Activated CD8-positive, alpha-beta memory T cell treated with anti-CD3 and anti-CD28 coated beads, Interleukin-2, amount 50 U/mL, for 1 hour (primary cell): Measurements from ENCODE around the gene RASA3.
"Not testable (repeated sequence)": the region's sequence is repeated elsewhere in the genome, so short reads cannot be mapped to it uniquely, and the experiment has no call there.

Experiments used
- DNase-seq: peaks from one replicate; pipeline ENCODE4 v3.0.0-alpha.2; 2020; ENCODE audit errors: extremely low read depth

RASA3 gene

DNA sequence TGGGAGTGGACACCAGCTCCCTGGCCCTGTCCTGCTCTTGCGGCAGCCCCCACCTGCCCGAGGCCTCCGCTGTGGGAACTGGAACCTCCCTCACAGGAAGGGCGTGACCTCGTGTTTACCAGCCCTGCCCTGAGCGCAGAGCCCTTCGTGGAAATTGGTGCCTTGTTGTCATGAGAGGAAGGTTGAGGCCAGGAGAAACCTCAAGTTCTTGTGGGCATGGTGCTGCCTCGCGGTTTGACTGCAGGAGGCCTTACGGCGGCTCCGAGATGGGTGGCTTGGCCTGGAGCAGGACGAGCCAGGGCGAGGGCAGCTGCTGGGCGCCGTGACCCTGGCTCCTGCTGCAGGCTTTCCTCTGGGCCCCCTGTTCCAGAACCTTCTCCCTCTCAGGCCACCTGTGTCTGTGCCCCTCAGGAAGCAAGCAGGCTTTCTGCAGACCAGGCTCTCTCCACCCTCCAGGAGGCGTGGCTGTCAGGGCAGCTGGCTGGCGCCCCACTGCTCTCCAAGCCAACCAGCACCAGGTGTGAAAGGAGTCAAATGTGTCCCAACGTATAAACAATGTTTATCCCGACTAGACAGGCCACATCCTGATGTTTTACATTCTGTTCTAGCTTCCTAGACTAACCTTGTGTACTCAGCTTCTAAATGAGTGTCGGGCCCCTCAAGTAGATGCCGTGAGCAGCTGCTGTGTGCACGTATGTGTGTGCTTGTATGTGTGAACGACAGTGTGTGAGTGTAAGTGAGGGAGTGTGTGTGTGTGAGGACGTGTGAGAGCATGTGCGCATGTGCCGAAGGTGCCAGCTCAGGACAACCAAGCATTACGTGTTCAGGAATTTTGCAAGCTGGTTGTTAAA lies 10.4 kb upstream of the RASA3 start:
- peak; percentile 71 for DNase-seq

DNA sequence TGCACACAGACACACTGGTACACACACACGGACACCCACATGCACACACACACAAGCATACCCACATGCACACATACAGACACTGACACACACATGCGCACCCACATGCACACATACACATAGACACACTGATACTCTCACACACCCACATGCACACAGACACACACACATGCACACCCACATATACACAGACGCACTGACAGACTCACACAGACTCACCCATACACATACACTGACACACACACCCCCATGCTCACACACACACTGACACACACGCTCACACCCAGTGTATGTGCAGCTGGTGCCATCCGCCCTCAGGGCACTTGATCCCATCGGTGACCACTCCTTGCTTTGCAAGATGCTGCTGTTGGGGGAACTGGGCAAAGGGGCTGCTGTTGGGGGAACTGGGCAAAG lies 9.7 kb upstream of the RASA3 start:
- no peak for DNase-seq

DNA sequence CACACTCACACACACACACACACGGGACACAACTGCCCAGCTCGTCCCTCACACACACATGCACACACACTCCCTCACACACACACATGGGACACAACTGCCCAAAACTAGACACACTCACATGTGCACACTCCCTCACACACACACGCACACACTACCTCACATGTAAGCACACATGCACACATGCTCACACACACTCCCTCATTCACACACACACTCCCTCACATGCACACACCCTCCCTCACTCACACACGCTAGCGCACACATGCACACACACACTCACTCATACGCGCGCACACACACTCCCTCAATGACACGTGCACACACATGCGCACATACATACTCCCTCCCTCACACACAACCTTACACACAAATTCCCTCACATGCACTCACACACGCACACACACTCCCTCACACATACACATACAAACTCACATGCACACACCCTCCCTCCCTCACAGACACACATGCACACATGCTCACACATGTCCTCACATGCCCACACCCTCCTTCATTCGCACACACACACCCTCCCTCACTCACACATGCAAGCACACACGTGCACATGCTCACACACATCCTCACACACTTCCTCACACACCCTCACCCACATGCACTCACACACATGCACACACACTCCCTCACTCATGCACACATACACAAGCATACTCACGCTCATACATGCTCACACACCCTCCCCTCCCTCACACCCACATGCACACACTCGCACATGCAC lies 9.0 kb upstream of the RASA3 start:
- DNase-seq = no peak

DNA sequence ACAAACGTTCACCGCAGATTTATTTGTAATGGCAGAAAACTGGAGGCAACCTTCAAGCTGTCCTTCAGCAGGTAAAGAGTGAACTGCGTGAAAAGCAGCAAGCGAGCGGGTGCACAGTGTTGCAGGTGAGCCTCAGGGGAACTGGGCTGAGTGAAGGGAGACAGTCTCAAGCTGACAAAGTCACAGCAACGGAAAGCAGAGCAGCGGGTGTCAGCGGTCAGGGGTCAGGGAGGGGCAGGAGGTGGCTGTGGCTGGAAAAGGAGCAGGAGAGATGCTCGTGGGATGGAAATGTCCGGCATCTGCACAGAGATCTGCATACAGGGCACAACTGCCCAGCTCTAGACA lies 8.5 kb upstream of the RASA3 start:
- DNase-seq = no peak

DNA sequence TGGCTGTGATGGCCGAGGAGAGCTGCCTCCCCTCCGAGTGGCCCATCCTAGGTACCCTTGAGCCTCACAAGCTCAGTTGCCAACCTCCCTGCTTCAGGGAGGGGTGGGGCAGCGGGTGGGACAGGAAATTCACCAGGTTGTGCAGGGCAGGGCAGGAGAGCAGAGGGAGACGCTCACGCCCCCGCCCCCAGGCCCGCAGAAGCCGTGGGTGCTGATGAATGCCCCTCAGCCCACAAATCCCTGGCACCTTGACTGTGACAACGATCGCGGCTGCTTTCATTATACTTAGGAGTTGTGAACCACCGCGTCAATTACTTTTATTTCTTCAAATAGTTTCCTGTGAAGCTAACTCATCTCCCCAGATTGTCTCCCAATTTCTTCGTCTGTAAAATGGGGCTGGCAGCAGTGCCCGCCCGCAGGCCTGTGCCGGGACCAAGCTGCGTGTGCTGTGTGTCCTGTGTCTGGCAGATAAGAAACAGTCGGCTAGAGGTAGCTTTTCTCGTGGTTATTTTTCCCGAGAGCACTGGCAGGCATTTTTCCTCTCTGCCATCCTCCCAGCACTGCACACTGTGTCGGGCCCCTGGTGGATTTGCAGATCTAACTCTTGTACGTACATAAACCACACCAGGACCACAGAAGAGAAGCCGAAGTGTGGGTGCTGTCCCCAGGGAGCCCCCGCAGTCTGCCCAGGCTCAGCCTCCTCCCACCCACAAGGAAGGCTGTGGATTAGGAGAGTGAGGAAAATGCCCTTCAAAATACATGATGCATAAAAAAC lies 7.9 kb upstream of the RASA3 start:
- no peak for DNase-seq

DNA sequence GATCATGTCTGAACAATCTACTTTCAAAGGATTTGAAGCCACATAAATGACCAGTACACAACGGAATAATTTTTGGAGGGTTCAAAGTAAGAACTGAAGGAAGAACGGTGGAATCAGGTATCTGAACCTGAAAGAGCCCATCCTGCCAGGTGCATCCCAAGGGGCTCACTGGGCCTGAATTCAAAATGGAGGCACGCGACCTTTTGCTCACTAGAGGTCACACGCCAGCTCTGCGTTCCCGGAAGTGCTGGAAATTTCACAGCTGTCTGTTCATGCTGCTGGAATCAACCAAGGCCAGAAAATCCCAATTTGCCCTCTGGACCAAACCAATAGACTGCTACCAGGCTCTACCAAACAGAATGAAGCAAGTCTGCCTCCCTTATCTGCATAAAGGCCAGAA lies 4.2 kb upstream of the RASA3 start:
- DNase-seq = no peak

DNA sequence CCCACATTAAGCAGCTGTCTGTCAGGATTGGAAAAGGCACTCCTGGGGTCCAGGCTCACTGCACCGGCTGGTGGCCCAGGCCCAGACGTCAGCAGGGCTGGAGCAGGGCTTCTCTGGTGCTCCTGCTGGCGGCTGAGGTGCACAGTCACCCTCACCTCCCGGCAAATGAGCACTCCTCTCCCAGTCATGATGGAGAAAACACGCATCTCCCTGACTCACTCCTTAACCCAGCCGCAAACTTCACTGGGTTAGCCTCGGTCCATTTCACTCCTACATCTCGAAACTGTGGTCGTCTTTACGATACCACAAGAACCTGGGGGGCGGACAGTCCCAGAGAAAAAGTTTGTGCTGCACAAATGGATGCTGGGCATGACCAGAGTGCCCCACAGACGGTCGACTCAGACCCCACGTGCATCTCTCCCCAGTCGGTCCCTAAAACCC lies 3.3 kb upstream of the RASA3 start:
- no peak for DNase-seq

DNA sequence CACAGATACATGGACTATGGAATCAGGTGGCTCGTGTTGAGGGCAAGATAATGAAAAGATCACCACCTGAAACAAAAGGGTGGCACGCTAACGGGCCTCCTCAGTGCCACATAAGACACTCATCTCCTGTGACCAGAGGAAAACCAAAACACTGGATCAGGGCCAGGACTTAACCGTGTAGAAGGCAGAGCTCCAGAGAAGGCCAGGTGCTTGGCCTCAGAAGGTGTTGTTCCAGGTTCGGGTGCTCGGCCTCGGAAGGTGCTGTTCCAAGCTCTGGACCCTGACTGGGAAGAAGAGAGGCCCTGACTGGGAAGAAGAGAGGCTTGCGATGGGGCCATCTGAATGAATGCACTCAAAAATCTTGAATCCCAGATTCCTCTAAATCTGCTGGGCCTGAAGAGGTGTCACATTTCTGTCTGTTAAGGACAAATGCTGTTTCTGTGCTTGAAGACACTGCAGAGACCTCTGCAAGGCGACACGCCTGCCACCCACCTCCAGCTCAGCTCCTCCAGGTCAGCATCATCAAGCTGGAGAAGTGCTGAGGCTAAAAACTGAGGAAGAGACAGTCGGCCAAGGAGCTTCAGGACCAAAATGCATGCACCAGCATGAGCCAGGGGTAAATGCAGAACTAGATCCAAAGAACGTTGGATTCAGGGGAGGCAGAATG lies 2.7 kb upstream of the RASA3 start:
- DNase-seq = no peak

DNA sequence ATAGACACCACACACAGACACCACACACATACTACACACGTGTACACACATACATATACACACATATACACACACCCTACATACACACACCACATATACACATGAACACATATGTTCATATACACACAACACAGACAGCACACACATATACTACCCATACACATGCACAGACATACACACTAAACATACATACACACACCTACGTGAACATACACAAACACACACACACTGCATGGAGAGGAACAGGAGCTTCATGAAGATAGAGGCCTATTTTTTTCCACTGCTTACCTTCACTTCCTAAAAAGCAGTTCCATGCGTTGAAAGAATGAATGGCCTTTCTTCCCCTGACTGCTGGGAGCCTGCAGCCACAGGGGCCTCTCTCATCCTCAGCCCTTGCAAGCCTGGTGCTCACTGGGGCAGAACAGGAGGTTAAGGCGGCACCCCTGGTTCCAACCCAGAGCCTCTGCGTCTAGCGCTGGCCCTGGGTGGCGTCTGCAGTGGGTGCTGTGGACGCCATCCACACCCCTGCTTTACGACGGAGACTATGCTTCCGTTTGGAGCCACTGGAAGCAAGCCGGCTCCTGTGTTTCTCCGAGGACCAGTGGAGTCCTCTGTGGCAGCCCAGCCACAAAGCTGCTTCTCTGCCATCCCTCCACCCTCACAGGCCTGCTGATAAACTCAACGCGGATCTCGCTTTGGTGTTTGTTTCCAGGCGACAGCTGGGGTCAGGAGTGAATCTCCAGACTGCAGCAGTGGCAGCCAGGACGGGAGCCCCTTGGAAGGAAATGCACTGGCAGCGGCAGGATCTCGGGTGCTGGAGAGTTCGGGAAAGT lies 1.9 kb upstream of the RASA3 start:
- no peak for DNase-seq

DNA sequence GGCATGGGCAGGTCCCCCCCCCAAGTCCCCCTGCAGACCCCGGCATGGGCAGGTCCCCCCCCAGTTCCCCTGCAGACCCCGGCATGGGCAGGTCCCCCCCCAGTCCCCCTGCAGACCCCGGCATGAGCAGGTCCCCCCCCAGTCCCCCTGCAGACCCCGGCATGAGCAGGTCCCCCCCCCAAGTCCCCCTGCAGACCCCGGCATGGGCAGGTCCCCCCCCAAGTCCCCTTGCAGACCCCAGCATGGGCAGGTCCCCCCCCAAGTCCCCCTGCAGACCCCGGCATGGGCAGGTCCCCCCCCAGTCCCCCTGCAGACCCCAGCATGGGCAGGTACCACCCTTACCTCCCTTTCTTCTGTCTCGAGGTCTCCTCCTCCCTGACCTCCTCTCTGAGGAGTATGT lies 1.1 kb upstream of the RASA3 start:
- not testable (repeated sequence) for DNase-seq

DNA sequence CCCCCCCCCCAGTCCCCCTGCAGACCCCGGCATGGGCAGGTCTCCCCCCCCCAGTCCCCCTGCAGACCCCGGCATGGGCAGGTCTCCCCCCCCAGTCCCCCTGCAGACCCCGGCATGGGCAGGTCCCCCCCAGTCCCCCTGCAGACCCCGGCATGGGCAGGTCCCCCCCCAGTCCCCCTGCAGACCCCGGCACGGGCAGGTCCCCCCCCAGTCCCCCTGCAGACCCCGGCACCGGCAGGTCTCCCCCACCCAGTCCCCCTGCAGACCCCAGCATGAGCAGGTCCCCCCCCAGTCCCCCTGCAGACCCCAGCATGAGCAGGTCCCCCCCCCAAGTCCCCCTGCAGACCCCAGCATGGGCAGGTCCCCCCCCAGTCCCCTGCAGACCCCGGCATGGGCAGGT lies 703 bp upstream of the RASA3 start:
- not testable (repeated sequence) for DNase-seq

DNA sequence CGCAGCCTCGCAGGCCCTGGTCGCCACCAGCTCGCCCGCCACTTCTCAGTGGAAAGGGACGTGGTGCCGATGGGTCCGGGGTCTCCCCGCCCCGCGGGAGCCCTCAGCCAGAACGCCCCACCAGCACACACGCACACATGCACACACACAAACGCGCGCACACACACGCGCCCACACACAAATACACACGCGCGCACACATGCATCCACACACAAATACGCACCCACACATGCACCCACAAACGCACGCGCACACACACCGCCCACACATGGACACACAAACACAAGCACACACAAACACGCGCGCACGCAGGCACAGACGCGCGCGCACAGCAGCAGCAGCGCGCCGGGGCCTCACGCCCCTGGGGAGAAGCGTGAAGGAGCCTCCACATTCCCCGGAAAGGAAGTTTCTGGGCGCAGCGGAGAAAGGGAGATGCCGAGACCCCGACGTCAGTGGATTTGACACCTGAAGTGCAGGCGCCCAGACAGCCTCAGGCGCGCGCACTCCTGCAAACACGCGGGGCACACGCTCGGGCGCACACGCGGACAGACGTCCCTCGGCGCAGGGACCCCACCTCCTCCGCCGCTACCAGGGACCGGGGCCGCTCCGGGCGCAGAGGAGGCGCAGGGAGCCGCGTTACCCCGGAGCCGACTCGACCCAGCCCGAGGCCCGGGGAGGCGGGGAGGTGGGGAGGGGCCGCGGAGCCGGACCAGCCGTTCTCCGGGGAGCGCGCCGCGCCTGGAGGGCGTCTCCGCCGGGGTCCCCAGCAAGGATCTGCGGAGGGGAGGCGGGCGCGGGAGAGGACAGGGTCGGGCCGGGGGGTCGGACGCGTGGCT lies 622 bp downstream of the RASA3 start:
- DNase-seq = no peak

DNA sequence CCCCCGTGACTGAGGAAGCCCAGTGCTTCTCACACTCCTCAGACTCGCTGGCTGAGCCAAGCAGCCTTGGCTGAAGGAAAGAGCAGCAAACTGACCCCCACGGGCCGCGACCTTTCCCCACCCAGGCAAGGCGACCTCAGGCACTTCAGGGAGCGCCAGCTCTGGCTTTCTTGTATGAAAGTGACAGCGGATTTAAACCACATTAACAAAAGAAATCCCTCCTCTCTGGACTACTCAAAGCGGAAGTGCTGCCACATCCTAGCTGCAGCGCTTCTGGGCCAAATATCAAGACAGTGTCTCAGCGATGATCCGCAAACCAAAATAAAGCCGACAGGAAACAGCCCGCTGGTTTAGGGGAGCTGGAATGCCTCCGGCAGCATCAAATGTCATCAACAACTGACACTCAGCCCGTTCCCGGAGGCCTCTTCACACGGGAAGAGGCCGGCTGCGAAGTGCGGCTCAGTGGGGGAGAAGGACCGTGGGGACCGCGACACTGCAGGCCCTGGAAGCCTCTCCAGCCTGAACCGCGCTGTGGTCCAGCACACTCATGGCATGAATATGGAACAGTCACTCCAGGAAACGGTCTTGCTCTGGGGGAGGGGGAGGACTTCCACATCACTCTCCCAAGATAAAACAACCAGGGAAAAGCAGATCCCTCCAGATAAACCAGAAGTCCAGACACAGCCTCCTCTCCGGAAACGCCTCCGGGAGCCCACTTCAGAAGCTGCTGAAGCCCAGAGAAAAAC lies 1.4 kb downstream of the RASA3 start:
- no peak for DNase-seq

DNA sequence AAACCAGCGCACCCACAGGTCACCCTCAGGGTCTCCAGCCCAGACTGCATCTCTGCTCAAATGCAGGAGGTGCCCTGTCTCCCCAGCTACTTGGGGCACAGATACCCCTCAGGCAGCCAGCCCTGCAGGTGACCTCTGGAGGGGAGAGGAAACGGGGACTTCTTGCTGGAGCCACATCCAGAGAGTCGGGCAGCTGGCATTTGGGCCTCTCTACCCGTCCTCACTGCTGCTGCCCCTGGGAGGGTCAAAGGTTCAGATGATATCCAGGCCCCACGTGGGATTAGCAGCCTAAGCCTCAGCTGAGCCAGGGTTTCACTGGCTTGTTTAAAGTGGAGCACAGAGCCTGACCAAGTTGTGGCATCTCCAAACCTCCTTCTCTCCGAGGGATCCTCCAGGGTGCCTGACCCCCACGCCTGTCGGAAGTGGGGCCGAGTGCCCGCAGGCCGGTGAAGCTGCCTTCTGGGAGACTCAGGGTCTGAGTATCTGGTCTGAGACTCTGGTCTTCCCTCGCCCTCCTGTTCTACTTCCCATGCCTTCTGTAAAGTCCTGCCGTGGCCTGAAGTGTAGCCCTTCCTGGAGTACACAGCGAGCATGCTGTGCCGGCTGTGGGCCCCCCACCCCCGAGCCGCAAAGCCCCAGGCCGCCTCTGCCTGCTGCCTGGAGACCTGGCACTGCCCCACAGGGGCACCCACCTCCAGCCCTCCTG lies 2.1 kb downstream of the RASA3 start:
- DNase-seq = no peak

DNA sequence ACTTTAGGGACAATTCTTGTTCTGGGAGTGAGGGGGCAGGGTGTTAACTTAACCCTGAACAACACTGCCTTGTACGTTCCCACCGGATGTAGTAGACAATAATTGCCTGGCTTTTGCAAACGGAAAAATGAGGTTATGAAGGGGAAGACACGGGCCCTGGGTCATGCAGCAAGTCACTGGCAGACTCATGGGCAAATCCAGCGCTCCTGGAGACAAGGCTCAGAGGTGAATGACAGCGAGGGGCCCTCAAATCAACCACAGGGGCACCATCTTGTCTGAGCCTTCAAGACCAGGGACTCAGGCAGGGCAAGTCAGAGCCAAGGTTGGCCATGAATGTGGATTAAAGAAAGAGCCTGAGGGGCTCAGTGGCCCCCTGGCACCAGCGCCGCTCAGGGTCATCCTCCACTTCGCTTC lies 2.8 kb downstream of the RASA3 start:
- no peak for DNase-seq

DNA sequence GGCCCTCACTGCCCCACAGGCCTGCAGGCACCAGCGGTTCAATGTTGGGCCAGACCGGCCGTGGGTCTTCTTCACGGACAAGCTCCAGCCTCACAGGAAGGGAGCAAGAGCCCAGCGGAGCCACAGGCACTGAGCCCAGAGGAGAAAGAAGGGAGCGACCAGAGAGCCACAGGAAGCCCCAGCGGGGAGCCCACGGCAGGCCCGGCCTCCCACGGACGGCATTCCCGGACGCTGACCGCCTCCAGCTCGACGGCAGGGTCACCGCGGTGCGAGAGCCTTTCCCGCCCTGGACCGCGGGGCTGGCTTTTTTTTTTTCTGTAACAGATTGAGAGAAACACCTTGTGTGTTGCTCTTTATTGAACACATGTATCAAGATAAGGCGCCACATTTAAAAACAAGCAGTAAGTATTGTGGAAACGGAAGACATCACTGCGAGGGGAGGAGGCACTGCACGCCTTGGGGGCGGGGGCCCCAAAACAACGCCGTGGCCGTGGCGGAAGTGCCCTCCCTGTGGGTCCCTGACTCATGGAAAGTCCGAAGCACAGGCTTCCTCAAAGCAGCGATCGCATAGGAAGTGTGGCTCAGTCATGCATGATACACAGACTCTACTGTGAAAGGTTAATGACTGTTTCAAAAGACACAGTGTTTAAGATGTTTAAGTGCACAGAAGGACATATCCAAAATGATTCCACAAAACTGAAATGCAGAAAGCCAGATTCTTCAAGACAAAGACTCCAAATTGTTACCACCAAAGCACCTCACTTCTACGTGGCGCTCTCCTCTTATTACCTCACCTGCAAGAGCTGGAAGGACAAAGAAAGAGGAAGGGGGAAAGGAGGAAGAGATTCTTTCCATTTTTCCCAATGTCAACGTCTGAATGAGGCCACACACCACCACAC lies 3.5 kb downstream of the RASA3 start:
- DNase-seq = peak; percentile 89

DNA sequence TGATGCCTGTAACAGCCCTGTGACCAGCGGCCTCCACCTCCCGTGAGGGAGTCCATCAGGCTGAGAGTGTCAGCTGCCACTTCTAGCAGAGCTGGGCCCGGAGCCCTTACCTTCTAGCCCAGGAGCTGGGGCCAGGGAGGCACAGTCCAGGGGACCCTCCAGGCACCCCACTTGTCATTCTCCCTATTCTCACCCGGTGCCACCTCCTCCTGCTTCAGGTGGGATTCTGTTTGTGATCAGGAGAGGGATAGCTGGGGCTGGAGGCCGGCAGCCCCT lies 4.1 kb downstream of the RASA3 start:
- DNase-seq = no peak
